Keratinocyte (primary cell): ENCODE results near the gene NT5C1A.

Source experiments
- EZH2 ChIP-seq: IDR thresholded peaks from one replicate; pipeline ENCODE4 v1.6.1; 2012; ENCODE audit warnings: inconsistent platforms, mild to moderate bottlenecking, low read length, moderate library complexity
- TF ChIP-seq, protein P1 (sequence below), 3 experiments: IDR thresholded peaks in 1 of 3; conservative IDR thresholded peaks in 1 of 3; optimal IDR thresholded peaks in 1 of 3; 2 replicates in 2 of 3; 3 replicates in 1 of 3; pipeline versions ENCODE3 to v1.5.1; 2011; ENCODE audit warnings: low read length in 3 of 3, mild to moderate bottlenecking in 3 of 3, moderate library complexity in 2 of 3, control low read depth in 1 of 3, inconsistent platforms in 1 of 3; ENCODE audit not compliant: insufficient read depth in 2 of 3; ENCODE audit errors: extremely low read depth in 1 of 3

DNA sequence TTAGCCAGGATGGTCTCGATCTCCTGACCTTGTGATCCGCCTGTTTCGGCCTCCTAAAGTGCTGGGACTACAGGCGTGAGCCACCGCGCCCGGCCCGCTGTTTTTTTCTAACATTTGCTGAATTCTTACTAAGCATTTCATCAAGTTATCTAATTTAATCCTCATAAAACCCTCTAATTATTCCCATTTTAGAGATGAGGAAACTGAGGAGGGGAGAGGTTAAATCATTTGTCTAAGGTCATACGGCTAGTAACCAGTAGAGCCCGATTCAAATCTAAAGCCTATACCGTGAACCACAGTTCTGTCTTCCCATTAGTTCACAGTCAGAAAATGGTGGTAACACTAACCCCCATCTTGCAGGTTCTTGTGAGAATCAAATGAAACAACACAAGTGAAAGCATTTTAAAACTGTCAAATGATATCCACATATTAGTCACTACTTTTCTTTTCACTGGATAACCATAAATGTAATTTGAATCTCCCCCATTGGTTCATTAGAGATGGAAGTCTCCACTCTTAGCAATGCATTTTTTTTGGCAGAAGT, 43.0 kb downstream of the NT5C1A start:
- TF ChIP-seq, protein P1, sequence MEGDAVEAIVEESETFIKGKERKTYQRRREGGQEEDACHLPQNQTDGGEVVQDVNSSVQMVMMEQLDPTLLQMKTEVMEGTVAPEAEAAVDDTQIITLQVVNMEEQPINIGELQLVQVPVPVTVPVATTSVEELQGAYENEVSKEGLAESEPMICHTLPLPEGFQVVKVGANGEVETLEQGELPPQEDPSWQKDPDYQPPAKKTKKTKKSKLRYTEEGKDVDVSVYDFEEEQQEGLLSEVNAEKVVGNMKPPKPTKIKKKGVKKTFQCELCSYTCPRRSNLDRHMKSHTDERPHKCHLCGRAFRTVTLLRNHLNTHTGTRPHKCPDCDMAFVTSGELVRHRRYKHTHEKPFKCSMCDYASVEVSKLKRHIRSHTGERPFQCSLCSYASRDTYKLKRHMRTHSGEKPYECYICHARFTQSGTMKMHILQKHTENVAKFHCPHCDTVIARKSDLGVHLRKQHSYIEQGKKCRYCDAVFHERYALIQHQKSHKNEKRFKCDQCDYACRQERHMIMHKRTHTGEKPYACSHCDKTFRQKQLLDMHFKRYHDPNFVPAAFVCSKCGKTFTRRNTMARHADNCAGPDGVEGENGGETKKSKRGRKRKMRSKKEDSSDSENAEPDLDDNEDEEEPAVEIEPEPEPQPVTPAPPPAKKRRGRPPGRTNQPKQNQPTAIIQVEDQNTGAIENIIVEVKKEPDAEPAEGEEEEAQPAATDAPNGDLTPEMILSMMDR (optimal IDR thresholded peaks at IDR 0.05 in 1 of 3, IDR thresholded peaks at IDR 0.05 in 1 of 3, conservative IDR thresholded peaks at IDR 0.05 in 1 of 3; ENCODE audit: extremely low read depth in 1 of 3, insufficient read depth in 2 of 3, low read length in 3 of 3): no peak
- TF ChIP-seq EZH2: no peak
